GM13976 (cell line): Measurements from ENCODE around the gene ATXN7L1.

Experiments
- DNase-seq: peaks from one replicate; pipeline ENCODE4 v3.0.0; 2012; ENCODE audit warnings: low spot score
- CTCF ChIP-seq: IDR thresholded peaks from 2 replicates; pipeline ENCODE4 v1.5.1; 2012; ENCODE audit warnings: borderline replicate concordance, mild to moderate bottlenecking; ENCODE audit not compliant: insufficient read depth; ENCODE audit errors: extremely low read depth, missing control alignments, control extremely low read depth
- in situ Hi-C: fragments of 300-500 bp; cut with MboI; formaldehyde crosslinking; loops from one replicate; pipeline ENCODE4 v1.12.0; 2022; ENCODE audit warnings: low sequenced_read_pairs, mixed read lengths, inconsistent platforms; ENCODE audit not compliant: unreplicated experiment

ATXN7L1 gene

DNA sequence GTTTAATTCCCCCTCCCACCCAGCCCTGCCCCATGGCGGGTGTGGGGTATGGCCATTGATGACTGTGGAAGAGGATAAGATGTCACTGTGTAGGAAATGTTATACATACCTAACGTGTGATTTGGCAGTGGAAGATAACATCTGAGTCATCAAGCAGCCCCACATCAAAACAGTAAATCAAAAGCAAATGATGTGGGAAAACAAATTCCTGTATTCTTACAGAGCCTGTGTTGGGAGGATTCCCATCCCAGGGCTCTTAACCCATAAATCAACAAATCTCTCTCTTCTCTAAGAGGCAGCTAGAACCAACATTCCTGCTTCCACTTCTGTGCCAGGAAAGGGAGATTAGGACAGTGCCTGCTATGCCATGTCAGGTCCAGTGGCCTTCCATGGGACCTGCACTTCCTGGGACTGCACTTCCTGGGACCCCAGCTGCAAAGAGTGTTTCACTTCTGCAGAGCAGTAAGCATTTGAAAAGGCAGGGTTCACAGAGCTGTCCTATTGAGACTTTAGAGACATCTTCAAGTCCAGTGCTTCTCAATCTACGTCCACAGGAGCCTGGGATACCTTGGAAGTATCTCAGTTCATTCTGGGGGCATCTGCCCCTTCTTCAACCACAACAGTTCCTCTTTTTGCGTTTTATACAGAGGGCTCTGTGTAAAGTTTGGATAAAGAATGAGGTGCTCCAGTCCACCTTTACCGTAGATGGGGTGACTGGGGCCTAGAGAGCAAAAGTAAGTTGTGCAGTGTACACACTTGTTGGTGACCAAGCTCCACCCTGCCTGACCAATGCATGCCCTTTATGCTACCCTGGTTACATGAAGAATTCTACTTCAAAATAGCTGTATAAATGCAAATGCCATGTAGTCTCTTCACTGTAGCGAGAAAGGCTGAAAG is 45.7 kb downstream of the ATXN7L1 start:
- no peak for DNase-seq
- no peak for TF ChIP-seq CTCF
- in situ Hi-C loops, result no loop called here

- in situ Hi-C loops, result no loop called here
- TF ChIP-seq CTCF, result no peak
- DNase-seq, result no peak
These were observed 46.6 kb downstream of the ATXN7L1 start for GRCh38 chr7:105829681-105830322.

DNA sequence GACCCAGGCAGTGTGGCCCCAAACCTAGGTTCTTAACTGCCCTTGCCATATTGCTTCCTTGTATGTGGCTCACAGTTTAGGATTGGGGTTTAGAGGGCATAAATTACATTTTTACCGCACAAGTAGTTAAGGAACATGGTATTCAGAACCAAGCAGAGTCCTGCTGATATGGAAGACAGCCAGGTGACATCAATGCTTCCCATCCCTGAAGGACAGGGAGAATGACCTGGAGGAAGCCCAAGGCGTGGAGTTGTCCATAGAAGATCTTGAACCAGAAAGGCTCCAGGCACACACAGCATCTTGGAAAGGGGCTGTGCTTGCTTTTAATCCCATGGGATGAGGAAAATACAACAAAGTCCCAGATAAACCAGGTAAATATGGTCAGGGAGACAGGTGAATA is 48.3 kb downstream of the ATXN7L1 start:
- no peak for DNase-seq
- in situ Hi-C loops, result no loop called here
- no peak for TF ChIP-seq CTCF

DNA sequence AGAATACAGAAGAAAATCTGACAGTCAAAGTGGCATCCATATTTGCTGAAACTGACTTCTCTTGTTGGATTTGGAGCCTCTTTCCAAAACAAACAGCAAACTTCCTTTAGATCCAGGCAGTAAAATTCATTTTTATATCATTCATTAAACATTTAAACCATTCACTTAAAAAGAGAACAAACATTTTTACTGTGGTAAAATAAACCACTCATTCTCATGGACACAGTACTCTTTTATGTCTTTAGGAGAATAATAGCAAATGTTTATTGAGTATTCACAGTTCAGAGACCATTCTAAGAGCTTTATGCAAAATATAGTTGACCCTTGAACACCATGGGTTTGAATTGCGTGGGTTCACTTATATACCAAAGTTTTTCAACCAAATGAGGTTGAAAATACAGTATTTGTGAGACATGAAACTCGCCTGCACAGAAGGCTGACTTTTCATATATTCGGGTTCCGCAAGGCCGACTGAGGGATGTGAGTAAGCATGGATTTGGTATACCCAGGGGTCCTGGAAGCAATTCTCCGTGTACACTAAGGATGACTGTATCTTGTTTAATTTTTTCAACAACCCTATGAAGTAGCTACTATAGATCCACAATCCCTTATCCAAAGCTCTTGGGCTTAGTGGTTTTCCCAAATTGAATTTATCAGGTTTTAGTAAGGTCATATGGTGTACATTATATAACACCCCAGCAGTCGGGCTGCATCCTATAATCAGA is 49.1 kb downstream of the ATXN7L1 start:
- DNase-seq, result no peak
- in situ Hi-C loops, result no loop called here

DNA sequence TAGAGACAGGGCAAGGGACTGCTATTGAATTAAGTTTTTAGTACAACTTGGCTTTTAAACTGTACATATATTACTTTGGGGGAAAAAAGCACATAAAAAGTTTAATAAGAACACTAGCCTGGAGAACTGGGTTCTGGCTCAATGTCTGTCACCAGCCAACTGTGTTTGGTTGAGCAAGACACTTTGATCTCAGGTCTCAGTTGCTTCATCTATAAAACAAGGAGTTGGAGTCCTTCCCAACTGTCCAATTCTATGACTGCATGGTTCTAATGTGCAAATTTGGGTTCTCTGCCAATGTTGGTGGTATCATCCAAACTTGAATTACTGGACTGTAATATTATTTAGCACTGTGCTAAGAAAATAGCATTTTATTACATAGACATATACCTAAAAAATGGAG is 50.3 kb downstream of the ATXN7L1 start:
- in situ Hi-C loops, result no loop called here
- no peak for DNase-seq
- no peak for TF ChIP-seq CTCF

More for the DNA sequence above, 49.1 kb downstream of the ATXN7L1 start:
- no peak for TF ChIP-seq CTCF

GRCh38 chr7:105825371-105825770 is 51.0 kb downstream of the ATXN7L1 start:
- in situ Hi-C loops, result no loop called here
- no peak for TF ChIP-seq CTCF
- no peak for DNase-seq
